Measurements from ENCODE around the gene BMPR1A. TPM values are rescaled to one million over a fixed set of nuclear protein-coding genes. Genes with fewer than 3 reads are reported as not detected.
A peak's percentile ranks its signal among the peaks of the same experiment; 100 is the strongest.
"Not testable (repeated sequence)": the region's sequence is repeated elsewhere in the genome, so short reads cannot be mapped to it uniquely, and the experiment has no call there.

The BMPR1A gene
- total RNA-seq, 1 donor from 2014 or later = 76.0 TPM

DNA sequence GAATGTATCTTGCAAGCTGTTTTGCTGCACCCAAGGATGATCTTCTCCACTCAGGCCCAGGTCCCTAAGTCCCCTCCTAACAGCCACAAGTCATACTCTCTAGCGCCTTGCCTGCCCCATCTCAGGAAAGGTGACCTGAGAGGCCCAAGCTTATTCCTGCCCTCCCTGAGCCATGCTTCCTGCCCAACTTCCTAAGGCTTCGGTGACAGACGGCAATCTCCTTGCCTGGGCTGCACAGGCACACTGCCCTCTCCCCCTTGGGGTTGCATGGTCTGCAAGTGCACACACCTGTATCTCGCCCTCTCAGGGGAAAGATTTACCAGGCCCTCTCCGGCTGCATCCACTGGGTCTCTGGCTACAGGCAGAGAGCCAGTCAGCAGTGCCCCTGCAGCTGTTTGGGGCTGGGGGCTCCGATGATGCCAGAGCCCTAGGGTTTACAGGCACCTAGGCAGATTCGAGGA lies 211.1 kb downstream of the BMPR1A start:
- ATAC-seq (no peak), DNase-seq (ENCODE audit: low spot score) (peak; percentile 60)
- intact Hi-C loops (cut with DNase I) = no loop called here

DNA sequence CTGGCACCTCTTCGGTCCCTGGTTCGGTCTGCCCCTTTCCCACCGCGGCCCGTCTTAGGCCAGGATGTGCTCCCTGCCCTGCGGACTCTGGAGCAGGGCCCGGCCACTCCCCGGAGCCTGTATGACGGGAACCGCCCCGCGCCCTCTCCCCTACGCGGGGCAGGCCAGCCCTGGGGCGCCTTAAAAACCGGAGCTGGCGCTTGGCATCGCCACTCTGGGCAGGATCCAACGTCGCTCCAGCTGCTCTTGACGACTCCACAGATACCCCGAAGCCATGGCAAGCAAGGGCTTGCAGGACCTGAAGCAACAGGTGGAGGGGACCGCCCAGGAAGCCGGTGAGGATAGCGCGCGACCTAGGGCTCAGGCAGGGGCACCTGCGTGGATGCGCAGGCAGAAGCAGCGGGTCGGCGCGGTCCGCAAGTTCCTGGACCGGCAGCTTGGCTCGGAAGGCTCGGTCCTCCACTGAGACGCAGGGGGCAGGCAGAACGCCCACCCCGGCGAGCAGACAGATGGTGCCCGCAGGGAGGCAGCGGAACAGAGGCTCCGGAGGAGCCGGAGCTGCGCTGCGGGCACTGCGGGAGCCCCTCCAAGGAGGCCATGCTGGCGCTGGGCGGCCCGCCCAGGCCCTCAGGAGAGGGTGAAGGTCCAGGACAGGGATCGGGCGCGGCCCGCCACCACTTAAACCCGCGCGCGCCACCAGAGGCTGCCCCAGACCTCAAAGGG lies 212.0 kb downstream of the BMPR1A start, which contains the start of gene ADIRF:
ADIRF (plus strand) TSS at position 212 of the 723 bp plus-strand sequence; CDS start at position 275, 63 bp downstream.
- DNase-seq (ENCODE audit: low spot score) (peak; percentile 84), ATAC-seq (peak; percentile 11)
- intact Hi-C loops (cut with DNase I) = no loop called here

- intact Hi-C loops (cut with DNase I) = no loop called here
- ATAC-seq = no peak
- DNase-seq (ENCODE audit: low spot score) = no peak
Measured at GRCh38 chr10:86968994-86969355, 212.6 kb downstream of the BMPR1A start.

- intact Hi-C loops (cut with DNase I) = no loop called here
- peak; percentile 18 for ATAC-seq
- no peak for DNase-seq (ENCODE audit: low spot score)
Measured at GRCh38 chr10:86969421-86970041, 213.1 kb downstream of the BMPR1A start.

DNA sequence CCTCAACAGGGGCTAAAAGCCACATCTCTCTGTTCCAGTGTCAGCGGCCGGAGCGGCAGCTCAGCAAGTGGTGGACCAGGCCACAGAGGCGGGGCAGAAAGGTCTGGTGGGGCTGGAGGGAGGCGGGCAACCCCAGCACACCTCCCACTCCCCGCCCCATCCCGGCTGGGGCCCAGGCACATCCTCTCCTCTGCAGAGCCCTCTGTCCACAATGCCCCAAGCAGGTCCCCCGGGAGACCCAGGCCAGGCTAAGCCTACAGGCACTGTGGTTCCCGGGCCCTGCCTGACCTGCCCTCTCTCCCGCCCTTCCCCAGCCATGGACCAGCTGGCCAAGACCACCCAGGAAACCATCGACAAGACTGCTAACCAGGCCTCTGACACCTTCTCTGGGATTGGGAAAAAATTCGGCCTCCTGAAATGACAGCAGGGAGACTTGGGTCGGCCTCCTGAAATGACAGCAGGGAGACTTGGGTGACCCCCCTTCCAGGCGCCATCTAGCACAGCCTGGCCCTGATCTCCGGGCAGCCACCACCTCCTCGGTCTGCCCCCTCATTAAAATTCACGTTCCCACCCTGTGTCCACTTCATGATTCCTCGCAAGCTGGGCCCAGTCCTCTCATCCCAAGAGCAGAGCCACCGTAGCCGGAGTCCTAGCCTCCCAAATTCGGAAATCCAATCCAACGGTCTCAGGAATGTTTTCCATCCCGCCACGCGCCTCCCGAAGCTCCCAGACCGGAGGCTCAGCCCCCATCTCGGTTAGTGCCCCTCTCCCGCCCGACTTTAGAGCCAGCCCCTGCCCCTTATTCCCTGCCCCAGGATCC lies 214.0 kb downstream of the BMPR1A start:
- DNase-seq (ENCODE audit: low spot score) = peak; percentile 94
- intact Hi-C loops (cut with DNase I) = no loop called here
- peak; percentile 83 for ATAC-seq

- intact Hi-C loops (cut with DNase I) = no loop called here
- peak; percentile 28 for ATAC-seq
- no peak for DNase-seq (ENCODE audit: low spot score)
Measured at GRCh38 chr10:86970982-86971231, 214.5 kb downstream of the BMPR1A start.

DNA sequence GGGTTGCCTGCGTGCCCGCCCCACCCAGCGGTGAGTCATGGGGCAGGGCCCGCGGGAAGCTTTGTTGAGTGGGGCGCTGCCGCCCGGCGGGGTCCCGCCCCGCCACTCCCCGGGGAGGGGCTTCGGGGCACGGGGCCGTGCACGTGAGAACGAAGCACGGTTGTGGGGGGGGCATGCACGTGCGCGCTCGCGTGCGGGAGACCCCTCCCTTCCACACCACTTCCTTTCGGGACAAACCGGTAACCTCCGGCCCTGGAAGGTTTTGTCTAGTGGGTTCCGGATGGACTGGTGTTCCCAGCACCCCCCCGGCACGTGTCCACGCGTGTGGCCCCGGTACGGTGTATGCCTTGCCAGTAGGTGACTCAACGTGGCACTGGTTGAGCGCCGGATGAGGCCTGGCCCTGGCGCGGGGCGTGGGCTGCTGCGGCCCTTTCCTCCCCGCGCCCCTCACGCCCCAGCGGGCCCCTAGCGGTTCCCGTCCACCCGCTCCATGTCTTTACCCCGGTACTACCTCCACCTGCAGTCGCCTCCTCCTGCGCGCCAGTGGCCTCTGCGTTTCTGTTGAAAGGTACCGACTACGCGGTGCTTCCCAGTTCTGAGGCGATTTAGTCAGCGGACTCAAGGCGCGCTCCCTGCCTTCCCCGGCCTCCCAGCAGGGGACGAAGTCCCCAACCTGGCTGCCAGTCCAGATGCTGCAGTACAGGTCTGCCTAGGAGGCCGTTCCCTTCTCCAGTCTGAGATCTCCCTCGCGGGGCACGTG lies 215.0 kb downstream of the BMPR1A start:
- intact Hi-C loops (cut with DNase I) = no loop called here
- ATAC-seq (peak; percentile 85), DNase-seq (ENCODE audit: low spot score) (peak; percentile 96)

- ATAC-seq (no peak), DNase-seq (ENCODE audit: low spot score) (no peak)
- intact Hi-C loops (cut with DNase I) = no loop called here
Measured at GRCh38 chr10:86972613-86973380, 216.4 kb downstream of the BMPR1A start.

GRCh38 chr10:86974484-86974883 lies 218.1 kb downstream of the BMPR1A start:
- ATAC-seq (no peak), DNase-seq (ENCODE audit: low spot score) (no peak)
- intact Hi-C loops (cut with DNase I) = no loop called here

GRCh38 chr10:86976362-86977056 lies 220.1 kb downstream of the BMPR1A start:
- DNase-seq (ENCODE audit: low spot score) (no peak), ATAC-seq (no peak)
- intact Hi-C loops (cut with DNase I) = no loop called here

- ATAC-seq; DNase-seq (ENCODE audit: low spot score); intact Hi-C loops (cut with DNase I): not testable (repeated sequence)
Measured at GRCh38 chr10:86978457-86978856, 222.0 kb downstream of the BMPR1A start.

DNA sequence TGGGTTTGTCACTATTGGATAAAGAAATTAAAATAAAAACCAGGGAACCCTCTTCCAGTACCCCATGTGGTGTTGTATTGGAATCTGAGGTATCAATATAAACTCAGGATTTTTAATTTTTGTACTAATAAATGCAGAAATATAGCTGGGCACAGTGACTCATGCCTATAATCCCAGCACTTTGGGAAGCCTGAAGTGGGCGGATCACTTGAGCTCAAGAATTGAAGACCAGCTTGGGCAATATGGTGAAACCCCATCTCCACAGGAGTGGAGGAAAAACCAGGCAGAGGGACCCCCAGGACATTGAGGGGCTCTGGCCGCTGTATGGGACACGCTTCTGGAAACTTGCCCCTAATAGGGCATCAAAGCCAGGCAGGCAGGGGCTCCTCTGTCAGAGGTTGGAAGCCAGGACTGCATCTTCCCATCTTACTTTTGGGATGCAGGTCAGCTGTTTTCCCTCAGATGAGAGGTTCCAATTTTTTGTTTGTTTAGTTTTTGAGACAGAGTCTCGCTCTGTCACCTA lies 222.9 kb downstream of the BMPR1A start:
- no peak for DNase-seq (ENCODE audit: low spot score)
- ATAC-seq = peak; percentile 14
- intact Hi-C loops (cut with DNase I) = no loop called here

DNA sequence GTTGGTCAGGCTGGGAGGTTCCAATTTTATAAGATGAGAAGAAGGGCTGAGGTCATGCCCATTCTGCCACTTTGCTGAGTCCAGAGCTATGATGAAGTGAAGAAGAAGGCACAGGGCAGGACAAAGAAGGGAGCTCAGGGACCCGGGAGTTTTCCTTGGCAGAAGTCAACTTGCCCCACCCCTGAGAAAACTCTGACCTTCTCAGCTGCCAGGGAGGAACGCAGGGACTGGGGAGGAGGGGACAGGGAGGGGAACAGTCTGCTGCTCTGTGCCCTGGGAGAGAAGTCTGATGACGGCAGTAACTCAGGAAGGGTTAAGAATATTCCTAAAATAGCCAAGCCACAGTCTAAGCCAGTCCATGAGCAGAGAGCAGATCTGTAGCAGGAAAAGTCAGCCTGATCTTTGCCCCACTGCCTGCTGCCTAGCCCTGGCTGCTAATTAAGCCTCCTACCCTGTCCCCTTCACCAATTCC lies 223.6 kb downstream of the BMPR1A start:
- DNase-seq (ENCODE audit: low spot score) (no peak), ATAC-seq (peak; percentile 88)
- intact Hi-C loops (cut with DNase I) = no loop called here

DNA sequence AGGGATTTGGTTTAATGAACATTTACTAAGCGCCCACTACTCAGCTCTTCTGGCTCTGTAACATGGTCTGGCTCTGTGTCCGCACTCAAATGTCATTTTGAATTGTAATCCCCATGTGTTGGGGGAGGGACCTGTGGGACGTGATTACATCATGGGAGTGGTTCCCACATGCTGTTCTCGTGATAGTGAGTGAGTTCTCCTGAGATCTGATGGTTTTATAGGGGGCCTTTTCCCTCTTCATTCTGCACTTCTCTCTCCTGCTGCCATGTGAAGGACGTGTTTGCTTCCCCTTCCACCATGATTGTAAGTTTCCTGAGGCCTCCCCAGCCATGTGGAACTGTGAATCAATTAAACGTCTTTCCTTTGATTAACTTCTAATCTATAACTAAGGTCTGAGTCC lies 224.6 kb downstream of the BMPR1A start:
- peak; percentile 30 for ATAC-seq
- intact Hi-C loops (cut with DNase I); DNase-seq (ENCODE audit: low spot score): not testable (repeated sequence)

DNA sequence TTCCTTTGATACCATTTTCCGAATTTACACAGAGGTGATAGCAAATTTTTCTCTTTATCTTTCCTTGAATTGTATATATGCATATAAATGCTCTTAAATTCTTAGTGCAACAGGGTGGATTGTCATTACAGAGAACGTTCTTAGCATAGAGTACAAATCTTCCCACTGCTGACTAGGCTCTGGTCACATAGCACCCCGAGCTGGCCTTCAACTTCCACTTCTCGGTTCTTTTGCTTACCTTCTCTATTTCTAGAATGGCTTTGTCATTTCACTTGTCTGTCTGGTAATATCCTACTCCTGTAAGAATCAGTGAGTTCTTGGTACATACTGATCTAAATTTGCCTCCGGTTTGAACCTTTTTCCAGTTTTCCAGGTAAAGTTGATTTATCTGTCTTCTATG lies 225.3 kb downstream of the BMPR1A start:
- ATAC-seq = no peak
- no peak for DNase-seq (ENCODE audit: low spot score)
- intact Hi-C loops (cut with DNase I) = no loop called here

Measured in sciatic nerve (tissue), 2 donors.